Measurements from ENCODE around the gene PPP4R4.

The PPP4R4 gene

GRCh38 chr14:94173885-94174603, at the start of gene PPP4R4:
TSS of gene PPP4R4 (plus strand) at chr14:94174322. CDS start at chr14:94174466, 144 bp downstream.
- H4K20me1 ChIP-seq (ENCODE audit: insufficient read depth) = no peaks in the 10 kb centered on the region
- no peak for TF ChIP-seq CTCF (conservative IDR thresholded peaks at IDR 0.05; ENCODE audit: low read depth, low read length)
- H3K4me3 ChIP-seq (IDR thresholded peaks at IDR 0.05; ENCODE audit: insufficient read depth, low read depth, low read length) = no peak within 1 kb of the TSS
- H3K27ac ChIP-seq = no peak within 1 kb of the TSS
- no peaks in the 10 kb centered on the region for H3K4me1 ChIP-seq (ENCODE audit: low read depth, poor library complexity, severe bottlenecking)
- no peaks in the 10 kb centered on the region for H3K27me3 ChIP-seq (ENCODE audit: insufficient read depth, low read depth)
- peak within 1 kb of the TSS; percentile 95 for H2AFZ ChIP-seq (ENCODE audit: low read depth)
- H3K9ac ChIP-seq = peak within 1 kb of the TSS; percentile 32; the same call in 1 of the 2 replicates
- H3K4me2 ChIP-seq = peak within 1 kb of the TSS; percentile 57
- H3K36me3 ChIP-seq (ENCODE audit: insufficient read depth) = no peaks in the 10 kb centered on the region
- H3K79me2 ChIP-seq (ENCODE audit: insufficient read depth, low read depth) = no peaks in the 10 kb centered on the region

GRCh38 chr14:94124582-94125377, 49.3 kb upstream of the PPP4R4 start:
- no peaks in the 10 kb centered on the region for H3K4me1 ChIP-seq (ENCODE audit: low read depth, poor library complexity, severe bottlenecking)
- H3K4me3 ChIP-seq (IDR thresholded peaks at IDR 0.05; ENCODE audit: insufficient read depth, low read depth, low read length) = no peak overlapping the region
- no peaks in the 10 kb centered on the region for H3K27me3 ChIP-seq (ENCODE audit: insufficient read depth, low read depth)
- H3K9ac ChIP-seq = no peak overlapping the region
- no peaks in the 10 kb centered on the region for H3K79me2 ChIP-seq (ENCODE audit: insufficient read depth, low read depth)
- no peak overlapping the region for H2AFZ ChIP-seq (ENCODE audit: low read depth)
- no peaks in the 10 kb centered on the region for H3K36me3 ChIP-seq (ENCODE audit: insufficient read depth)
- TF ChIP-seq CTCF (conservative IDR thresholded peaks at IDR 0.05; ENCODE audit: low read depth, low read length) = no peak
- no peak overlapping the region for H3K27ac ChIP-seq
- no peak overlapping the region for H3K4me2 ChIP-seq
- no peaks in the 10 kb centered on the region for H4K20me1 ChIP-seq (ENCODE audit: insufficient read depth)

- no peak overlapping the region for H3K27ac ChIP-seq
- H3K36me3 ChIP-seq (ENCODE audit: insufficient read depth) = no peaks in the 10 kb centered on the region
- H3K4me1 ChIP-seq (ENCODE audit: low read depth, poor library complexity, severe bottlenecking) = peaks cover 4% of the 10 kb centered on the region
- H3K4me3 ChIP-seq (IDR thresholded peaks at IDR 0.05; ENCODE audit: insufficient read depth, low read depth, low read length) = no peak overlapping the region
- no peak overlapping the region for H3K9ac ChIP-seq
- no peak for TF ChIP-seq CTCF (conservative IDR thresholded peaks at IDR 0.05; ENCODE audit: low read depth, low read length)
- no peaks in the 10 kb centered on the region for H3K79me2 ChIP-seq (ENCODE audit: insufficient read depth, low read depth)
- H3K4me2 ChIP-seq = no peak overlapping the region
- H4K20me1 ChIP-seq (ENCODE audit: insufficient read depth) = no peaks in the 10 kb centered on the region
- no peaks in the 10 kb centered on the region for H3K27me3 ChIP-seq (ENCODE audit: insufficient read depth, low read depth)
- H2AFZ ChIP-seq (ENCODE audit: low read depth) = no peak overlapping the region
These were observed 48.3 kb upstream of the PPP4R4 start for GRCh38 chr14:94125659-94126418.

GRCh38 chr14:94126419-94126677, 47.8 kb upstream of the PPP4R4 start:
- no peaks in the 10 kb centered on the region for H3K79me2 ChIP-seq (ENCODE audit: insufficient read depth, low read depth)
- peaks cover 4% of the 10 kb centered on the region for H3K4me1 ChIP-seq (ENCODE audit: low read depth, poor library complexity, severe bottlenecking)
- H3K9ac ChIP-seq = no peak overlapping the region
- H3K36me3 ChIP-seq (ENCODE audit: insufficient read depth) = no peaks in the 10 kb centered on the region
- no peak overlapping the region for H3K4me2 ChIP-seq
- no peak overlapping the region for H3K4me3 ChIP-seq (IDR thresholded peaks at IDR 0.05; ENCODE audit: insufficient read depth, low read depth, low read length)
- H4K20me1 ChIP-seq (ENCODE audit: insufficient read depth) = no peaks in the 10 kb centered on the region
- TF ChIP-seq CTCF (conservative IDR thresholded peaks at IDR 0.05; ENCODE audit: low read depth, low read length) = no peak
- H2AFZ ChIP-seq (ENCODE audit: low read depth) = no peak overlapping the region
- no peaks in the 10 kb centered on the region for H3K27me3 ChIP-seq (ENCODE audit: insufficient read depth, low read depth)
- no peak overlapping the region for H3K27ac ChIP-seq

Data from KMS-11 (cell line).